Measurements from ENCODE around the gene EXOC3. TPM values are rescaled to one million over a fixed set of nuclear protein-coding genes. Genes with fewer than 3 reads are reported as not detected.

Gene EXOC3
- total and polyA plus RNA-seq, 12 donors = 29.0 to 44.7 (median 40.0) TPM

DNA sequence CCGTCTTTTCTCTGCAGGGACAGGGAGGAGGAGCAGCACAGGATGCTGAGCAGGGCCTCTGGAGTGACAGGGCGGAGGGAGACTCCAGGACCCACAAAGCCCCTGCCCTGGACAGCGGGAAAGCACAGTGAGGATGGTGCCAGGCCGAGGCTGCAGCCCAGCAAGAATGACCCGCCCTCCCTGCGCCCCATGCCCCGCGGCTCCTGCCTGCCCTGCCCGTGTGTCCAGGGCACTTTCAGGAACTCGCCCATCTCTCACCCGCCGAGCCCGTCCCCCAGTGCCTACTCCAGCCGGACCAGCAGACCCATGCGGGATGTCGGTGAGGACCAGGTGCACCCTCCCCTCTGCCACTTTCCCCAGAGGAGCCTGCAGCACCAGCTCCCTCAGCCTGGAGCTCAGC lies 9.1 kb upstream of the EXOC3 start:
- Histone ChIP-seq H3K27me3 (peaks cover 0 to 35% (median 0%) of the 10 kb centered on the region in 7 donors), H3K36me3 (no peaks in the 10 kb centered on the region), H3K27ac (no peak overlapping the region), H3K4me1 (no peaks in the 10 kb centered on the region), H3K4me3 (no peak overlapping the region), H3K9me3 (no peaks in the 10 kb centered on the region)
- TF ChIP-seq, protein P1, sequence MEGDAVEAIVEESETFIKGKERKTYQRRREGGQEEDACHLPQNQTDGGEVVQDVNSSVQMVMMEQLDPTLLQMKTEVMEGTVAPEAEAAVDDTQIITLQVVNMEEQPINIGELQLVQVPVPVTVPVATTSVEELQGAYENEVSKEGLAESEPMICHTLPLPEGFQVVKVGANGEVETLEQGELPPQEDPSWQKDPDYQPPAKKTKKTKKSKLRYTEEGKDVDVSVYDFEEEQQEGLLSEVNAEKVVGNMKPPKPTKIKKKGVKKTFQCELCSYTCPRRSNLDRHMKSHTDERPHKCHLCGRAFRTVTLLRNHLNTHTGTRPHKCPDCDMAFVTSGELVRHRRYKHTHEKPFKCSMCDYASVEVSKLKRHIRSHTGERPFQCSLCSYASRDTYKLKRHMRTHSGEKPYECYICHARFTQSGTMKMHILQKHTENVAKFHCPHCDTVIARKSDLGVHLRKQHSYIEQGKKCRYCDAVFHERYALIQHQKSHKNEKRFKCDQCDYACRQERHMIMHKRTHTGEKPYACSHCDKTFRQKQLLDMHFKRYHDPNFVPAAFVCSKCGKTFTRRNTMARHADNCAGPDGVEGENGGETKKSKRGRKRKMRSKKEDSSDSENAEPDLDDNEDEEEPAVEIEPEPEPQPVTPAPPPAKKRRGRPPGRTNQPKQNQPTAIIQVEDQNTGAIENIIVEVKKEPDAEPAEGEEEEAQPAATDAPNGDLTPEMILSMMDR (IDR thresholded peaks at IDR 0.05) = no peak
- no peak for DNase-seq
- 76 to 79% methylated on average over 16 of the region's 16 CpGs for WGBS, 2 donors
- no peak for ATAC-seq
- intact Hi-C loops (cut with DNase I) = loop anchor here in 2 of 10 donors (5.0 kb wide), 2 partner anchors 117 to 247 kb away; no protein-coding TSS in a partner anchor

DNA sequence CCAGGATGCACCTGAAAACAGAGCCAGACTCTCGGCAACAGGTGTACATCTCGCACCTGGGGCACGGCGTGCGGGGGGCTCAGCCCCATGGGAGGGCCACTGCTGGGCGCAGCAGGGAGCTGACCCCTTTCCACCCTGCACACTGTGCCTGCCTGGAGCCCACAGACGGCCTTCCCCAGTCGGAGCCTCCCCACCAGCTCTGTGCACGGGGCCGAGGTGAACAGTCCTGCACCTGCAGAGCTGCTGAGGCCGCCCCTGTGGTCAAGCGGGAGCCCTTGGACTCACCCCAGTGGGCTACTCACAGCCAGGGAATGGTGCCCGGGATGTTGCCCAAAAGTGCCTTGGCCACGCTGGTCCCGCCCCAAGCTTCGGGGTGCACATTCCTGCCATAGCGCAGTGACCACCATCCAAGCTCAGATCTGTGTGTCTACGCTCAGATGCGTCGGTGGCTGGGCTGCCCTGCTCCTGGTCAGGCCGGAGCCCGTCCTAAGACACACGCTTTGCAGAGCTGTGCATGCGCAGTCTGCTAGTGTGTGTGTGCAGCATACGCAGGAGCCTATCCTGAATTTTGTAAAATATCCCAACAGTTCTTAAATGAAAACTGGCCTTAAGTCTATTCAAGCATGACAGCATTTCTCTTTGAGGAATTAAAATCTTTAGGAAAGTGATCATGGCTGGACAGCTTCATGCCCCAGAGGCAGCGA lies 8.4 kb upstream of the EXOC3 start:
- ATAC-seq (no peak), DNase-seq (no peak)
- Histone ChIP-seq H3K4me1 (no peaks in the 10 kb centered on the region), H3K36me3 (no peaks in the 10 kb centered on the region), H3K27ac (no peak overlapping the region), H3K4me3 (no peak overlapping the region), H3K9me3 (no peaks in the 10 kb centered on the region), H3K27me3 (peaks cover 0 to 29% (median 0%) of the 10 kb centered on the region in 7 donors)
- 86 to 88% methylated on average over 26 of the region's 26 CpGs for WGBS, 2 donors
- TF ChIP-seq, protein P1 (IDR thresholded peaks at IDR 0.05) = no peak
- intact Hi-C loops (cut with DNase I) = loop anchor here in 2 of 10 donors (5.0 kb wide), 2 partner anchors 117 to 247 kb away; no protein-coding TSS in a partner anchor

DNA sequence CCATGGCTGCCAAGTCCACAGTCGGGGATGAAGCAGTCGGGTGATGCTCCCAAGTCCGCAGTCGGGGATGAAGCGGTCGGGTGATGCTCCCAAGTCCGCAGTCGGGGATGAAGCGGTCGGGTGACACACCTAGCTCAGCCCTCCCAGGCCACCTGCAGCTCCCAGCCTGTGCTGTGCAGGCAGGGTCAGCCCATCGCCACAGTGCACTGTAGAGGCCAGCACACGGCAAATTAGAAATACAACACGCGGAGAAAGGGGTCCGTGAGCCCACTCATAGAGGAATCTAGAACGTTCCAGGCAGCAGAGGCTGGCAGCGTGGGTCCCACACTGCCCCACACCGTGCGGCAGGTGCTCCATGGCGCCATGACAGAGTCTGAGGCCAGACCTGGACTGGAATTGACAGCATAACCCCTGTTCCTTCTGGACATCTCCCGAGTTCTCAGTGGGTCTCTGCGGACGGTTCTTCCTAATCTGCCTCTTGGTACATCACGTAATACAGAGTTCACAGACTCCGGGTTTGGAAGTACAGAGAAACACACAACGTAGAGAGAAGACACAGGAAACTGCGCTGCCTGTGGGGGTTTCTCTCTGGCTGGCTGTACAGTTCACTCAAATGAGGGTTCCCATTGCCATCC lies 7.7 kb upstream of the EXOC3 start:
- DNase-seq = no peak
- Histone ChIP-seq H3K36me3 (no peaks in the 10 kb centered on the region), H3K27ac (no peak overlapping the region), H3K4me1 (peaks cover 0 to 3% (median 0%) of the 10 kb centered on the region in 9 donors), H3K4me3 (no peak overlapping the region), H3K9me3 (no peaks in the 10 kb centered on the region), H3K27me3 (peaks cover 0 to 24% (median 0%) of the 10 kb centered on the region in 7 donors)
- TF ChIP-seq, protein P1 (IDR thresholded peaks at IDR 0.05) = no peak
- ATAC-seq = no peak
- WGBS, 2 donors = 85 to 87% methylated on average over 27 of the region's 27 CpGs
- intact Hi-C loops (cut with DNase I) = no loop called here

DNA sequence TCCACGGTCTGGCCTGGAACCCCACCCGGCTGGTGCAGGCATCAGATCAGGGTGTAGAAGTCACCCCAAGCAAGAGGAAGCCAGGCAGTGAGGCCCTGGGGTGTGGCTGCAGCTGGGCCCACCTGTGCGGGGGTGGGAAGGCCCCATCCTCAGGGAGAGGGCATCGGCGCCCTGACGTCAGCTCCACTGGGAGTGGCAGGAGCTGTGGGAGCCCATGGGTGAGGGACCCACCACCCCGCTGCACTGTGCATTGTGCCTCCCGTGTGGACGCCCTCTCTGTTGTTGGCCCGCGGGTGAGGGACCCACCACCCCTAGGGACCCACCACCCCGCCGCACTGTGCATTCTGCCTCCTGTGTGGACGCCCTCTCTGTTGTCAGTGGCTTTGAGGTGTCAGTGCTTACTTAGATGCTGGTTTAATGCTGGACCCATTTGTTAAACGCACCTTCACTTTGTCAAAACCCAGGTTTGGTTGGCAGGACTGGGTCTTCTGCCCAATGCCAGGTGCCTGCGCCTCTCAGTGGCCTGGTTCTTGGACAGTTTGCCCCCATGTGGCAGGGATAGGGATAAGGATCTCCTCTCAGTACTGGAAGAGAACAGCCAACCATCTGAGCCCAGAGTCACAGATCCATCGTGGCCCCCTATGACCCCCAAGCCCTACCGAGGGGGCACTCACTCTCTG lies 6.9 kb upstream of the EXOC3 start:
- no peak for DNase-seq
- WGBS, 2 donors = 81 to 82% methylated on average over 18 of the region's 18 CpGs

More for the DNA sequence above, 6.9 kb upstream of the EXOC3 start:
- intact Hi-C loops (cut with DNase I) = no loop called here
- TF ChIP-seq, protein P1 (IDR thresholded peaks at IDR 0.05) = peak in 3 of 9 donors; percentile 10 to 13 (median 12)
- Histone ChIP-seq H3K27ac (no peak overlapping the region), H3K9me3 (no peaks in the 10 kb centered on the region), H3K4me1 (peaks cover 0 to 11% (median 0%) of the 10 kb centered on the region in 9 donors), H3K27me3 (peaks cover 0 to 24% (median 0%) of the 10 kb centered on the region in 7 donors), H3K36me3 (no peaks in the 10 kb centered on the region), H3K4me3 (no peak overlapping the region)
- ATAC-seq = peak in 1 of 8 donors; percentile 11

Data from heart right ventricle (tissue), 16 donors.